Liver (tissue), 9 donors: Measurements from ENCODE around the gene ACOXL. TPM values are rescaled to one million over a fixed set of nuclear protein-coding genes. Genes with fewer than 3 reads are reported as not detected.

Source experiments
- DNase-seq: peaks from one replicate; pipeline ENCODE4 v3.0.0-alpha.2; 2017; ENCODE audit warnings: low spot score
- H3K27ac ChIP-seq, 2 donors: one replicate each; pipeline ENCODE4 v1.7.0; 2013; ENCODE audit warnings: inconsistent platforms in 2 of 2, low read length in 2 of 2, control low read depth in 1 of 2, low read depth in 1 of 2, mild to moderate bottlenecking in 1 of 2
- H3K27me3 ChIP-seq, 4 donors: one replicate each; pipeline versions ENCODE4 v1.6.1 to v1.7.0; 2013; ENCODE audit warnings: low read length in 3 of 4, inconsistent platforms in 1 of 4, mild to moderate bottlenecking in 1 of 4, moderate library complexity in 1 of 4; ENCODE audit not compliant: control insufficient read depth in 4 of 4, insufficient read depth in 4 of 4
- H3K36me3 ChIP-seq, 4 donors: one replicate each; pipeline versions ENCODE4 v1.6.1 to v1.7.0; 2013; ENCODE audit warnings: low read length in 3 of 4, mild to moderate bottlenecking in 3 of 4, low read depth in 1 of 4, moderate library complexity in 1 of 4; ENCODE audit not compliant: control insufficient read depth in 4 of 4, insufficient read depth in 3 of 4
- H3K4me1 ChIP-seq, 4 donors: one replicate each; pipeline versions ENCODE4 v1.6.1 to v1.7.0; 2013; ENCODE audit warnings: low read length in 3 of 4, mild to moderate bottlenecking in 3 of 4, moderate library complexity in 1 of 4; ENCODE audit not compliant: control insufficient read depth in 4 of 4, insufficient read depth in 4 of 4
- H3K4me3 ChIP-seq, 3 donors: one replicate each; pipeline versions ENCODE4 v1.6.1 to v1.7.0; 2013; ENCODE audit warnings: low read length in 3 of 3, control low read depth in 1 of 3, low read depth in 1 of 3, mild to moderate bottlenecking in 1 of 3
- H3K9ac ChIP-seq, 2 donors: one replicate each; pipeline ENCODE4 v1.7.0; 2013; ENCODE audit warnings: low read length in 2 of 2, mild to moderate bottlenecking in 2 of 2, moderate library complexity in 2 of 2, control low read depth in 1 of 2, low read depth in 1 of 2
- H3K9me3 ChIP-seq, 4 donors: one replicate each; pipeline versions ENCODE4 v1.6.1 to v1.7.0; 2013; ENCODE audit warnings: low read length in 3 of 4; ENCODE audit not compliant: control insufficient read depth in 4 of 4
- EGR1 ChIP-seq, 2 donors: IDR thresholded peaks; 2 replicates each; pipeline ENCODE4 v1.6.1; 2016 to 2018; ENCODE audit warnings: antibody characterized with exemption in 2 of 2, low read depth in 2 of 2
- FOXA1 ChIP-seq: IDR thresholded peaks from 2 replicates; pipeline ENCODE4 v1.6.1; 2016; ENCODE audit warnings: antibody characterized with exemption
- FOXA2 ChIP-seq: IDR thresholded peaks from 2 replicates; pipeline ENCODE4 v1.6.1; 2016; ENCODE audit warnings: antibody characterized with exemption
- GABPA ChIP-seq, 2 donors: IDR thresholded peaks in 1 of 2; conservative IDR thresholded peaks in 1 of 2; 2 replicates each; pipeline ENCODE4 v1.6.1; 2016; ENCODE audit warnings: antibody characterized with exemption in 2 of 2, mild to moderate bottlenecking in 1 of 2, moderate library complexity in 1 of 2
- HNF4A ChIP-seq, 2 donors: conservative IDR thresholded peaks; 2 replicates each; pipeline ENCODE4 v1.6.1; 2016; ENCODE audit warnings: antibody characterized with exemption in 2 of 2, mild to moderate bottlenecking in 2 of 2
- HNF4G ChIP-seq: IDR thresholded peaks from 2 replicates; pipeline ENCODE4 v1.6.1; 2016; ENCODE audit warnings: antibody characterized with exemption
- JUND ChIP-seq, 2 donors: IDR thresholded peaks; 2 replicates each; pipeline ENCODE4 v1.6.1; 2016; ENCODE audit warnings: antibody characterized with exemption in 2 of 2
- NR2F2 ChIP-seq: IDR thresholded peaks from 2 replicates; pipeline ENCODE4 v1.6.1; 2016; ENCODE audit warnings: antibody characterized with exemption
- RAD21 ChIP-seq, 2 donors: IDR thresholded peaks; 2 replicates each; pipeline ENCODE4 v1.6.1; 2016; ENCODE audit warnings: antibody characterized with exemption in 2 of 2, mild to moderate bottlenecking in 2 of 2
- REST ChIP-seq: IDR thresholded peaks from 2 replicates; pipeline ENCODE4 v1.6.1; 2016; ENCODE audit warnings: antibody characterized with exemption, mild to moderate bottlenecking
- RXRA ChIP-seq, 2 donors: IDR thresholded peaks; 2 replicates each; pipeline ENCODE4 v1.6.1; 2017 to 2018; ENCODE audit warnings: antibody characterized with exemption in 2 of 2, mild to moderate bottlenecking in 1 of 2
- SP1 ChIP-seq: IDR thresholded peaks from 2 replicates; pipeline ENCODE4 v1.6.1; 2018; ENCODE audit warnings: antibody characterized with exemption, mild to moderate bottlenecking
- TAF1 ChIP-seq: conservative IDR thresholded peaks from 2 replicates; pipeline ENCODE4 v1.6.1; 2016; ENCODE audit warnings: antibody characterized with exemption, mild to moderate bottlenecking
- YY1 ChIP-seq: IDR thresholded peaks from 2 replicates; pipeline ENCODE4 v1.6.1; 2016; ENCODE audit warnings: antibody characterized with exemption, mild to moderate bottlenecking
- ZBTB33 ChIP-seq: IDR thresholded peaks from 2 replicates; pipeline ENCODE4 v1.6.1; 2016; ENCODE audit warnings: antibody characterized with exemption
- WGBS: extraction: QIAGEN DNeasy Blood & Tissue Kit; methylation state at CpG from one replicate; pipeline ENCODE4 v1.1.7; 2013; 5-methylcytosine and 5-hydroxymethylcytosine counted together
- polyA plus RNA-seq, 2 donors: library from polyadenylated mRNA; stranded (reverse) in 1 of 2; unstranded in 1 of 2; fragments of 200-250 nt in 1 of 2; fragments of >200 nt in 1 of 2; fragmentation: Nextera tagmentation in 1 of 2; extraction: Ambion mirVana in 1 of 2; gene quantifications; one replicate each; pipeline versions ENCODE4 v1.2.1 to v1.2.3, GENCODE V29; 2013 to 2015
- total RNA-seq, 2 donors: library from RNA; depleted of rRNA; stranded (reverse); fragments of >200 nt; gene quantifications; one replicate each; pipeline ENCODE4 v1.2.3, GENCODE V29; 2014
- TF ChIP-seq, protein P1 (sequence below): IDR thresholded peaks from 2 replicates; pipeline ENCODE4 v1.6.1; 2016; ENCODE audit warnings: antibody characterized with exemption
- TF ChIP-seq, protein P2 (sequence below): IDR thresholded peaks from 2 replicates; pipeline ENCODE4 v1.6.1; 2016; ENCODE audit warnings: antibody characterized with exemption
- donor health status: healthy.
- donor health status: healthy.
- donor health status: healthy.
- donor health status: healthy.
- donor health status: healthy.

The ACOXL gene
- total and polyA plus RNA-seq, 4 donors: 0.07 TPM; not detected in 3

DNA sequence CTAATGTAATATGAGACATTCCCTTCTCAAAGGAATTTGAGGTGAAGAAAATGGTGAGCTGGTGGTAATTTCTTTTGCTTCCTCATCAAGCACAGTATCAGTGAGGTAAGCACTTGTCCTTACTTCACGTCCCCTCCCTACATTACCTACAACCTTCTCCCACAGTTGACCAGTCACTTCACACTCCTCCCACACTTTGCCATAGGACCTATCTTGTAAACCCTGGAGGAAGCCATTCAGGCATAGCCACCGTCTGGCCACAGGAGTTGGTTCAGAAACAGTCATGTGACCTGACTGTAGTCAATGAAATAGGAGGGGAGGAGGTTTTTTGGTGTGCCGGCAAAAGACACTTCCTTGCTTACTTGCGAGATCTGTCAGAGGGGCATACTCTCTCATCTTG lies 12.1 kb downstream of the ACOXL start:
- Histone ChIP-seq H3K27me3 (peaks cover 0 to 3% (median 0%) of the 10 kb centered on the region in 4 donors), H3K27ac (no peak overlapping the region), H3K4me3 (no peak overlapping the region), H3K9me3 (peaks cover 0 to 2% (median 0%) of the 10 kb centered on the region in 4 donors), H3K9ac (no peak overlapping the region), H3K4me1 (no peaks in the 10 kb centered on the region), H3K36me3 (no peaks in the 10 kb centered on the region)
- TF ChIP-seq, protein P1, sequence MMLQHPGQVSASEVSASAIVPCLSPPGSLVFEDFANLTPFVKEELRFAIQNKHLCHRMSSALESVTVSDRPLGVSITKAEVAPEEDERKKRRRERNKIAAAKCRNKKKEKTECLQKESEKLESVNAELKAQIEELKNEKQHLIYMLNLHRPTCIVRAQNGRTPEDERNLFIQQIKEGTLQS: no peak
- 87% methylated on average over 4 of the region's 4 CpGs for WGBS
- DNase-seq: no peak

DNA sequence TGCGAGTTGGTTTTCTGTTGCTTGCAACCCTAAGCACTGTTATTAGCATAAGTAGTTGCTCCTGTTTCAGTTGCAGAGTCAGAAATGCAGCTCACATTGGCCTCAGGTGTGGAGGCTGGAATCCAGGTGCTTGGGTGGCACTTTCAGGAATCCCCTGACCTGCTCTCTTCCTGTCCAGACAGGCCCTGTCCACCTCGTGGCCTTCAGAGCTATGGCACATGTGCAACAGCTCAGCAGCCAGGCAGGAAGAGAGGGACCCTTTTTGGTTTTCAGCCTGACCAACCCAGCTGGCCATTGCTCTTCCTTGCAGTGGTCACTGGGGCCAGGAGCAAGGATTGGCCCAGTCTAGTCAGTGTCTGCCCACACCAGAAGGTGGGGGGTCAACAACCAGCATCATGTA lies 12.7 kb downstream of the ACOXL start:
- Histone ChIP-seq H3K9ac (no peak overlapping the region), H3K27me3 (peaks cover 0 to 3% (median 0%) of the 10 kb centered on the region in 4 donors), H3K36me3 (no peaks in the 10 kb centered on the region), H3K4me1 (no peaks in the 10 kb centered on the region), H3K4me3 (no peak overlapping the region), H3K9me3 (no peaks in the 10 kb centered on the region), H3K27ac (no peak overlapping the region)
- TF ChIP-seq HNF4G (no peak), TAF1 (no peak), ZBTB33 (no peak), GABPA (IDR thresholded peaks at IDR 0.05 in 1 of 2, conservative IDR thresholded peaks at IDR 0.05 in 1 of 2) (no peak), RXRA (IDR thresholded peaks at IDR 0.05) (no peak), HNF4A (conservative IDR thresholded peaks at IDR 0.05) (no peak), NR2F2 (no peak), FOXA1 (no peak), YY1 (no peak), FOXA2 (no peak), RAD21 (IDR thresholded peaks at IDR 0.05) (no peak), SP1 (no peak), REST (no peak), EGR1 (IDR thresholded peaks at IDR 0.05; ENCODE audit: low read depth in 2 of 2) (no peak), JUND (IDR thresholded peaks at IDR 0.05) (no peak)
- TF ChIP-seq, protein P1: no peak
- TF ChIP-seq, protein P2, sequence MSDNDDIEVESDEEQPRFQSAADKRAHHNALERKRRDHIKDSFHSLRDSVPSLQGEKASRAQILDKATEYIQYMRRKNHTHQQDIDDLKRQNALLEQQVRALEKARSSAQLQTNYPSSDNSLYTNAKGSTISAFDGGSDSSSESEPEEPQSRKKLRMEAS: no peak
- DNase-seq: no peak
- WGBS: 90% methylated on average over 2 of the region's 2 CpGs
